Measurements from ENCODE around the gene CP.

DNA sequence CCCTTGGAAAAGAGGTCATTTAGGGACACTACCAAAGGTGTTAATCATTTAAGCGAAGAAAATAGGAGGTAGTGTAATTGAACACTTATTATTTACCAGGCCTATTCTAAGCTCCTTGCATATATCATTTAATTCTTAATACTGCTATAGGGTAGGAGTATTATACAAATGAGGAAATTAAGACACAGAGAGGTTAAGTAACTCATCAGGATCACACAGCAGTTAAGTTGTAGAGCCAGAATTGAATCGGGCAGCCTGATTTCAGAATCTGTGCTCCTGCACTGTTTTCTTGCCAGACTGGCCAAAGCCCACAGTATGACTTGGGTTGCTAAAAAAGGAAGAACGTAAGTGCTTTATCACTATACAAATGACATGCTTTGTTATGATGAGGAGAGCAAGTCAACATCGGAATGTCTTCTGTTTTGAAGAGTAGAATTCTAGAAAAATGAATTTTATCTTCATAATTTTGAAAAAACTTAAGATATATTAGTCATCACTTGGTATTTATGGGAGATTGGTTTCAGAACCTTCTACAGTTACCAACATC is 60.8 kb downstream of the CP start:
- TF ChIP-seq CTCF (optimal IDR thresholded peaks at IDR 0.05 in 1 of 3, IDR thresholded peaks at IDR 0.05 in 1 of 3, conservative IDR thresholded peaks at IDR 0.05 in 1 of 3; ENCODE audit: extremely low read depth in 1 of 3, insufficient read depth in 2 of 3, low read length in 3 of 3), result no peak
- no peak for TF ChIP-seq EZH2 (IDR thresholded peaks at IDR 0.05; ENCODE audit: low read length)

All from keratinocyte (primary cell).